MM.1S (cell line): ENCODE measurements around the gene TRMT61B.

Experiments used
- CTCF ChIP-seq: fragments of 300-600 bp; sonication (generic); IDR thresholded peaks from 2 replicates; pipeline ENCODE4 v1.5.1; 2016; ENCODE audit warnings: antibody characterized with exemption, low read length, mixed read lengths
- EZH2 ChIP-seq: fragments of 300-600 bp; sonication (generic); optimal IDR thresholded peaks from 2 replicates; pipeline ENCODE3; 2017; ENCODE audit warnings: low read depth, mild to moderate bottlenecking, antibody characterized with exemption, low read length, mixed read lengths
- EZH2phosphoT487 ChIP-seq: fragments of 300-600 bp; sonication (generic); IDR thresholded peaks from 2 replicates; pipeline ENCODE4 v1.6.1; 2018; ENCODE audit warnings: antibody characterized with exemption, low read length

DNA sequence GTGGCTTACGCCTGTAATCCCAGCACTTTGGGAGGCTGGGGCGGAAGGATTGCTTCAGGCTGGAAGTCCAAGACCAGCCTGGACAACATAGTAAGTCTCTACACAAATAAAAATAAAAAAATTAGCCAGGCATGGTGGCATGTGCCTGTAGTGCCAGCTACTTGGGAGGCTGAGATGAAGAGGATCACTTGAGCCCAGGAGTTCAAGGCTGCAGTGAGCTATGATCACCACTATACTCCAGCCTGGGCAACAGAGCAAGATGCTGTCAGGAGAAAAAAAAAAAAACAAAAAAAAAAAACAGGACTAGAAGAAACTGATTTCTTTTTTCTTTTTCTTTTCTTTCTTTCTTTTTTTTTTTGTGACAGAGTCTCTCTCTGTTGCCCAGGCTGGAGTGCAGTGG lies 45.9 kb downstream of the TRMT61B start:
- TF ChIP-seq EZH2, result no peak
- no peak for TF ChIP-seq EZH2phosphoT487
- no peak for TF ChIP-seq CTCF
